NOMO-1 (cell line): ENCODE data around the gene MKX.
A peak's percentile ranks its signal among the peaks of the same experiment; 100 is the strongest.

Experiments
- DNase-seq, 2 experiments: peaks; one replicate each; lab custom pipeline; 2025; ENCODE audit not compliant: unreplicated experiment in 2 of 2; lab: John Stamatoyannopoulos, UW

Gene MKX

DNA sequence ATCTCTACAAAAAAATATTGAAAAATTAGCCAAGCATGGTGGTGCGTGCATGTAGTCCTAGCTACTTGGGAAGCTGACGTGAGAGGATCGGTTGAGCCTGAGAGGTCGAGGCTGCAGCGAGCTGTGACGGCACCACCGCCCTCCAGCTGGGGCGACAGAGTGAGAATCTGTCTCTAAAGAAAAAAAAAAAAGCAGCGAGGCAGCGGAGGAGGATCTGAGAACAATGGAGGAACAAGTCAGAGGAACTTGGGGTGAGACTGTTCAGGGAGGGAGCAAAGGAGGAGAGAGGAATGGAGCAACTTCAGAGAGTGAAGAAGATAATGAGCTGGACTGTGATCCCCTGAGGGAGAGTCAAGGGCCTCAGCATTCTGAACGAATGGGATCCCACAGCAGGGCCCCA lies 85.4 kb downstream of the MKX start:
- DNase-seq, result peak; percentile 19 to 66

DNA sequence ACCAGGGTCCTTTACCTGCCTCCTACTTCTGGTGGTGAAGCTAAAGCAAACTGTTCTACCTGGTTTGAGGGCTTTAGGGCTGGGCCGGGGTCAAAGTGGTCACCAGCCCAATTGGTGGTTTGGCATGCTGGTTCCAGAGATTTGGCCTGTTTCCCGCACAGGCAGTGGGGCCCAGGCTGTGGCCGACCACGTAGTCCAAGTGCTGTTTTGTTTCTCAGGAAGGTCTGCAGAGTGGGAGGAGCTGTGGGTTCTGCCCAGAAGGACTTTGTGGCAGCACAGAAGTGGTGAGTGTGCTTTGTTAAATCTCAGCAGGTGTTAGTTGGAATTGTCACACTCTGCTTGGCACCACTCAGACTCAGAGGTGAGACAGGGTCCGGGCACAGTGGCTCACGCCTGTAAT lies 85.8 kb downstream of the MKX start:
- DNase-seq, result no peak

DNA sequence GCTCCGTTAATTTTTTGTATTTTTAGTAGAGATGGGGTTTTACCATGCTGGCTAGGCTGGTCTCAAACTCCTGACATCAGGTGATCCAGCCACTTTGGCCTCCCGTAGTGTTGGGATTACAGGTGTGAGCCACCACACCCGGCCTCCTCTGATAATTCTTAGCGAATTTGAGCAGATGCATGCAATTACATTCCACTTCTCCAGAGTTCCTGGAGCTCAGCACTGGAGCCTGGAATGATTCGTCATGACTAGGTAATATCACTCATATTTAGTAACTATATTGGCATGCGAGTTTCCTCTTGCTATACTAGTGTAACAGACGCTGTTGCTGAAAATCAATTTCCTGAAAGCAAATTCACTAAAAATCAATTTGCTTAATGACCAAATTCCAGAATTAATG lies 86.8 kb downstream of the MKX start:
- no peak for DNase-seq

DNA sequence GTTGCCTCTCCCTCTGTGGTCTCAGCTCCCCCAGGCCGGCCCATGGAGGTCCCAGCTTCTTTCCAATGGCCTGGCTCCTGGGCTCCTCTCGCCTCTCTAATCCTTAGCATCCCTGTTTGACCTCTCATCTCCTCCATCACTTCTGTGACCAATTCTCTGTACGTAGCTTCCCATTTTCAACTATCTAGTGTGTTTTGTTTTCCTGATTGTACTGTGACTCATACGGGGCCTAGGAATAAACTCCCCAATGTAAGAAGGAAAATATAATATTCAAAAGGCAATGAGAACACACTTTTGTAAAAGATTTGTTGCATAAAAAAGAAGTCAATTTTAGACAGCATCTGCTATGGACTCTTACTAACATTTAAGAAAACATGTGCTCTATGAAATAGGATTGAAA lies 90.3 kb downstream of the MKX start:
- DNase-seq, result no peak

DNA sequence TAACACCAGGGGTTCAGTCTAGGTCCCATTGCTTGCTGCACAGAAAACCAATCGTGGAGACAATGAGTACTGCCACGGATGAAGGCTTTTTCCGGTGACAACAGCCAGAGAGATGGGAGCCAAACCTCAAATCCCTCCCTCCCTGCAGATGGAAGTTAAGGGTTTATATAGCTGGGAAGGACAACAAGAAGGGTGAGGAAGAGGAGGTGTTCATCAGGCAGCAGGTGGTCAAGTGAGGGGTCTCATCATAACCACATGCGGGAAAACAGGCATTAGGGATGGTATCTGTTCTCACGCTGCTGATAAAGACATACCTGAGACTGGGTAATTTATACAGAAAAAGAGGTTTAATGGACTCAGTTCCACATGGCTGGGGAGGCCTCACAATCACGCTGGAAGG lies 91.3 kb downstream of the MKX start:
- DNase-seq, result no peak

DNA sequence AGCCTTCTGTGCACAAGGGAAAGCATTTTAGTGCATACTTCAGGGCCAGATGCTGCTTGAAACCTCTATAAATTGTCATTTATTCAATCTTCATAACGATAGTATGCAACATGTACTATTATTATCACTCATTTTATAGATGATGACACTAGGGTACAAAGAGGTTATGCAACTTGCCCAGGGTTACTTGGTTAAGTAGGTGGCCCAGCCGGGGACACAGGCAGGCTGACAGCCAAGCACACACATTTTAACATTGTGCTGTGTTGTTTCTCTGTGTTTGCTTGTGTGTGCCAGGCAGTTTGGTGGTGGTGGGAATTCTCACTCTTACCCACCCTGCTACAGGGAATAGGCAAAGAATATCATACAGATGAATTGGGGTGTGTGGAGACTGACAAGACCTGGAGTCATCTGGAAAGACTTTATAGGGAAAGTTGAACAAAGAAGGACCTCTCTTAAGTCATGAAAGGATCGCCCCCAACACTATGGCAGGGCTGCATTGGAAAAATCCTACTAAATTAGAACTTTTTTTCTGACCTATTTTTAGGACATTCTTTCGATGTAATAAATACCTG lies 98.9 kb downstream of the MKX start:
- DNase-seq, result no peak

DNA sequence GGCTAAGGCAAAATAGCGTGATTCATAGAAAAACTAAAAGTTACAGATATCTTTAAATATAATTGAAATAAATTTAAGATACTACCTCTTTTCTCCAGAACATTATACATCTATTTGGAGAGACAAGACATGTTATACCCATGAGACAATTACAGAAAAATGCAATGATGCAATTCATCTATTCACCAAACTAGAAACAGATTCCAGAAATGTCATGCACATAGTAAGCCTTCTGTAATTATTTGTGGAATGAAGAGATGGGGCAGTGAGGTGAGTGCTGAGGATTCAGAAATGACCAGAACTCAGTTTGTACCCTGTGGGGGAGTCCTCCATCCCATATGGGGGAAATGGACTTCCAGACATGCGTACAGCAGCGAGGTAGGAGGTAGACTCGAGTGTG lies 99.4 kb downstream of the MKX start:
- DNase-seq, result no peak

DNA sequence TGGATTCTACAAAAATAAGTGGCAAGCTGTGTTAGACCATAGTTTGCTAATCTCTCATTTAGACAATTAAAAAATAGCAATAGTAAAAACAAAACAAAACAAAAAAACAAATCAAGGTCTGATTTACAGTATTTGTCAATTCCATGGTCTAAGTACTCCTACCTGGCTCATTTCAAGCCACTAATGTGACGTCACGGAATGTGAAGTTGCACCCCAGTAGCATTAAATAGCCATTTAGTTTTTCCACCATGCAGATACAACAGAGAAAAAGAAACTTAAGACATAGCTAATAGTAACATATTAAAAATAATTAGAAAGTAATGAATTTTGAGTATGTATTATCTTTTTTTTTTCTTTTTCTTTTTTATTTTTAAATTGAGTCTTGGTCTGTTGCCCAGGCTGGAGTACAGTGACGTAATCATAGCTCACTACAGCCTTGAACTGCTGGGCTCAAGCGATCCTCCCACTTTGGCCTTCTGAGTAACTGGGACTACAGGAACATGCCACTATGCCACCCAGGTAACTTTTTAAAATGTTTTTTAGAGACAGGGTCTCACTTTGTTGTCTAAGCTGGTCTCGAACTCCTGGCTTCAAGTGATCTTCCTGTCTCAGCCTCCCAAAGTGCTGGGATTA lies 101.2 kb downstream of the MKX start:
- no peak for DNase-seq

DNA sequence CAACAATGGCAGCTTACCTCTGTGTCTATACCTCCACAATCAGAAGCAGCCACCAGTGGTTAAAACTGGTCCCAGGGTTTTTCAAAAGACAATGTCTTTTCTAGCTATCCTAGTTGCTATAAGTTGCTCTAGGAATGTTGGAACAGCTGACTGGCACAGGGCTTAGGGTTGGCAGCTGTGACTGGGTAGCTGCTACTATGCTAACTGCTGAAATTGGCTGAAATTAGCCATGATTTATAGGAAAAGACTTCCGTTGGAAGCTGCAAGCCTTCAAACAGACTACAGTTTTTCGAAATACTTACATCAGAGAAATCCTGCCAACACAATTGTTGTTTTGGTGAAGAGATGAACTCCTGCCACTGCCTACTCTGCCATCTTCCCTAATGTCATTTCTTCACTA lies 102.3 kb downstream of the MKX start:
- no peak for DNase-seq

DNA sequence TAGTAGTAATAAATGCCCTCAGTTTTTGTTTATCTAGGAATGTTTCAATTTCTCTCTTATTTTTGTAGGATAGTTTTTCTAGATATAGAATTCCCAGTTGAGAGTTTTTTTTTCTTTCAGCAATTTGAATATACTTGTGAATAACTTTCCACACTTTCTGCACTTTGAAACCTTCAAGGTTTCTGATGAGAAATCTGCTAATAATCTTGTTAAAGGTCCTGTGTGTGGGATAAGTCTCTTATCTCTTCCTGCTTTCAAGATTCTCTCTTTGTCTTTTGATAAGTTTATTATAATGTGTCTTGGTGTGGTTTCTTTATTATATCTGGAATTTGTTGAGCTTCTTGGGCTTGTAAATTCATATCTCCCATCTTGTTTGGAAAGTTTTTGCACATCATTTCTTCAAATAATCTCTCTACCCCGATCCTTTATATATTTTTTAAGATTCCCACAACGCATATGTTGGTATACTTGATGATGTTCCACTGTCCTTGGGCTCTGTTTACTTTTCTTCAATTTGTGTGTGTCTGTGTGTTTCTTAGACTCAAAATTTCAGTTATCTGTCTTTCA lies 103.5 kb downstream of the MKX start:
- no peak for DNase-seq

DNA sequence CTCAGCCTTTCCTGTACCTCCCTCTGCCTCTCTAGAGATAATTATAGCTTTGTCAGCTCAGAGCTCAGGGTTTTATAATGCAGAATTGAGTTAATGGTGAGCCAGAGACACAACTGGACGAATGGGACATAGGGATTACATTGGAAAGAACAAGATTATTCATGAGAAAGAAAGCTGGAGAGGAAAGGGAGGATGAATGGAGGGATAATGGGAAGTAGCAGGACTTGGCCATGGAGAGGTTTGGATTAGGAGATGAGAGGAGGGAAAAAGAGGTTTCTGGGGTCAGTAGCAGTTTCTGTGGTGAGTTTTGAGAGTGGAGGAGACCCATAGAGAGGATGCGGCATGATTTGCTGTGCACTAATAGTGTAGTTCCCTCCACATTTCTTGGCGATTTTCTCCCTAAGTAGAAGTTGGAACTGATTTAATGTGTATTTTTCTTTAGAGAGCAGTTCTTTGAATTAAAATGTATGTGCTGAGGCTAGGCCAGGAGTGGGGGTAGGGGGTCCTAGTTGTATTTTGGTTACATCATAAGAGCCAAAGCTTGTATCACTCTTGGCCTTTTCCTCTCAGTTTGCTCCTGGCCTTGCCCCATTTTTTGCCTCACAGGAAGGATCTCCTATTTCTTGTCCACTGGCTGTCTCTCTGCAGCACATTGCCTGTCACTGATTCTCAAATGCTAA lies 107.4 kb downstream of the MKX start:
- DNase-seq, result no peak

DNA sequence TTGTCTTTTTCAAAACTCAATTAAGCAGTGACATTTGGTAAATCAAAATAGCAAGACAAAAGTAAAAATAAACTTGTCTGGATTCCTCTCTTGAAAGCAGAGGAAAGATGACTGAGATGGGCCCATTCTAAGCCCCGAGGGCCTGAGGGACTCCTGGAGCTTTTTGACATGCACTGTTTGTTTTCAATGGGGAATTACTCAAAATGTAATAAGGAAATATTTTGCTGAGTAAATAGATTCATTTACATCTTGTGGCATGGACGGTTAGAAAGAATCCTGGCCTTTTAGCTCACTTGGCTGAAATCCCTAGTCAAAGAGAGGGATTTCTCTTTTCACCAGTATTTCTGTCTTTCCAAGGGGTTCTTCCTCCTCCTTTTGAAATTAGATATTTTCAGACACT lies 108.0 kb downstream of the MKX start:
- no peak for DNase-seq

DNA sequence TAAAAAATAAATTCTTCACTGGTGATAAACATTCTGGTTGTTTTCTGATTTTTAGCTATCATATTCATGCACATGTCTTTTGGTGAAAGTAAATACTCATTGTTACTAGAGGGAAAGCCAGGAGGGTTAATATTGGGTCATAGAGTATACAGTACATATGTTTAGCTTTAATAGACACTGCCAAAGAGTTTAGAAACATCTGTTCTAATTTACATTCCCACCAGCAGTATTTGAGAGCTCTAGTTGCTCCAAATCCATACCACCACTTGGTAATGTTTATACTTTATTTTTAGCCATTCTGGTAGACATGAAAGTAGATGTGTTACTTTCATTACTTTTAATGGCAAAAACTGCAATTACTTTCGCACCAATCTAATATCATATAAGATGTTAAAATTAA lies 108.8 kb downstream of the MKX start:
- DNase-seq, result no peak

DNA sequence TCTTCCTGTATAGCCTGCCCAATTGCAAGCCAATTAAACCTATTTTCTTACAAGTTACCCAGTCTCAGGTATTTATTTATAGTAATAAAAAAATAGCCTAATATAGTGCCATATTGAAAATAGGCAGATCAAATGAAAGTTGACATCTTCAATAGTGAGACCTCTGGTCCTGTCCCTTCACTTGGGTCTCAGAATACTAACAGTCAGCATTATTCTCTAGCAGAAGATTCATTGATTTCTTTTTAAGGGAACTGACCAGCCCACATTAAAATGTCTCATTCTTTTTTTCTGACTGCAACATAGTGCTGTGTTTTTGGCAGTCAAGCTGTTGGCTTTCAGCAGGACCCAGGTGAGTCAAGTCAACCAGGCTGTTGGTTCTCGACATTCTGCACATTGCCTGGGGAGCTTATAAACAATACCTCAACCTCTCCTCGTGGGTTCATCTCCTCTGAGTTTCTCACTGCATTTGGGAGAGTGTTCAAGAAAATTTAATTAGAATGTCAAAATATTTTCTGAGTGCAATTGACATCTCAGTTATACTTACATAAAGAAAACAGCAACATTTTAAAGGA lies 109.8 kb downstream of the MKX start:
- DNase-seq, result no peak

DNA sequence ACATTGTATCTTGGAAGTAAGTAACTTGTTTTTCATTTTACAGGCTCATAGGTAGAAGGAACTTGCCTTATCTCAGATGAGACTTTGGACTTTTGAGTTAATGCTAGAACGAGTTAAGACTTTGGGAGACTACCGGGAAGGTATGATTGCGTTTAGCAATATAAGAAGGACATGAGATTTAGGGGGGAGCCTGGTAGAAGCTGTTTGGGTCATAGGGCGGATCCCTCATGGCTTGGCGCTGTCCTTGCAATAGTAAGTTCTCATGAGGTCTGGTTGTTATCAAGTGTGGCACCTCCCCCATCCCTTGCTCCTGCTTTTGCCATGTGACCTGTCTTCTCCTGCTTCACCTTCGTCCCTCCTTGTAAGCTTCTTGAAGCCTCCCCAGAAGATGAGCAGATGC lies 110.3 kb downstream of the MKX start:
- no peak for DNase-seq

DNA sequence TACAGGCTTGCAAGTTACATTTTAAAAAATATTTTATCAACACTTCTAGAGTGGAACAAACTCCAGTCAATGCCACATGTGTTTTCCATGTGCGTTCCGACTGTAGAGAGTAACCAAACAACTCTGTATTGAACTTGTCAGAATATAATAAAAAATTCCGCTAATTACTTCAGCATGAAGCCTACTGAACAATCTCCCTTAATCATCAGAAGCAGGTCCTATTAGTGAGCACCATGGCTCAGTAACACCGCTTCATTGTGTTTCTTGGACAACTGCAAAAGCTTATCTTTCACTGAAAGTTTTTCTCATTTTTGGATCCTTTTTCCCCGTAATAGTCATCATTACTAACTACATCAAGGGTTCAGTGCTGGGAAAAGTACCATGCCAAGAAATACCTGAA lies 117.0 kb downstream of the MKX start:
- DNase-seq, result no peak

DNA sequence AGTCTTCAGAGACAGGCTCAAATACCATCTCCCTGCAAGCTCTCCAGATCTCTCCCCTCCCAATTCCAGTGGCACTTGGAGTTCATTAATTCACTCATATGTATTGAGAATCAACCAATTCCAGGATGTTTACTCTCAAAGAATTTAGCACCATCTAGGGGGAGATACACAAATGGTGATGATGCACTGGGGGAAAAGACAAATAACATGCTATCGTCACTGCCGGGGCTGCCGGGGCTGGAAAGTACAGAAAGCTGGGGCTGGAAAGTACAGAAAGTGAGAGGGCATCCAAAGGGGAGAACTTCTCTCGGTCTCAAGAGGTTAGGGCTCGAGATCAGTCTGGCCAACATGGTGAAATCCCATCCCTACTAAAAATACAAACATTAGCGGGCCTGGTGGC lies 118.7 kb downstream of the MKX start:
- no peak for DNase-seq

DNA sequence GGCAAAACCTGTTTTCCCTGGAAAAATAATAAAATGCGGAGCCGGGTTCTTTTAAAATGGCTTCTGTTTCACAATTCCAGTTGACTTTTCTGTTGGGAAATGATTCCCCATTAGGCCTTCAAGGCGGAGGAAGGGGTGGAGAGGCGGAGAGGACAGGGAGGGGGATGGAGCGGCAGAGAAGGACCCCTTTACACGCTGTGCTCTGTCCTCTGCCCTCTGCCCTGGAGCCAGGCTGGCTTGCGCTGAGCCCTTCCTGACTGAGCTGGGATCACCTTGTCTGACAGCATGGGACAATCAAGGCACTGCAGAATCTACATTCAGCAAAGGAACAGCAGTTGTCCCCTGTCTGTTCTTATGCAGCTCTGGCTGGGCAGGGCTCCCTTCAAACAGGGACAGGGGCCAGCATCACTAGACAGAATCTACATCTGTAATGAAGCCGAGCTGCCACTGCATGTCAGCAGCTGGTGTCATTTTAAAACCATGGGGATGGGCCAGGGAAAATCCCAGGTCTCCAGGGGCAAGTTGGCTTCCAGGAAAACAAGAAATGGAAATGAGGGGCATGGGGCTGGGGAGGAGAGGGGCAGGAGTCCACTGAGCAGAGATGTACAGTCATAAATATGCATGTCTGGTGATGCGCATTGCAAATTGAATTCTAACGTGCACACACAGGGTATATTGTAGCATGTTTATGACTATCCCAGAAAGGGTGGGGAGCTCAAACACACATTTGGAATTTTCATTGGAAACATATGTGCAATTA lies 120.0 kb downstream of the MKX start:
- DNase-seq, result no peak

DNA sequence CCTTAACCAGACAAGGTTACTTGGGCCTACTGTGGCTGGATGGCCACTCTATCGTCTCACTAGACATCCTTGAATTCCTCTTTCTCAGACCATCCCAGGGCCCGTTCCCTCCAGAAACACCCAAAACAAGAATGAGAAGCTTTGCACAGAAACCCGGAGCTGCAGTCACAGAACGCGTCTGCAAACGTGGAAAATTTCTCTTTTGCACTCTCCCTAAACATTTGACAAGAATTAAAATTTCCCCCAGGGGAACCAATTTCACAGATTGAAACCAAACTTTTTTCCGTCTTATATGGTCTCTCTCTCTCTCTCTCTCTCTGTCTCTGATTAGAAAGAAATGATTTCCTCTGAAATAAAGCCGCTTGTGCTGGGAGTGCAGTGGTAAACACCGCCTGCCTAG lies 120.7 kb downstream of the MKX start:
- DNase-seq, result no peak
